ENCODE results near the gene PPP2R5D. TPM values are rescaled to one million over a fixed set of nuclear protein-coding genes. Genes with fewer than 3 reads are reported as not detected.

PPP2R5D gene
- total RNA-seq, 1 experiment from 2014 or later, result 53.5 TPM

DNA sequence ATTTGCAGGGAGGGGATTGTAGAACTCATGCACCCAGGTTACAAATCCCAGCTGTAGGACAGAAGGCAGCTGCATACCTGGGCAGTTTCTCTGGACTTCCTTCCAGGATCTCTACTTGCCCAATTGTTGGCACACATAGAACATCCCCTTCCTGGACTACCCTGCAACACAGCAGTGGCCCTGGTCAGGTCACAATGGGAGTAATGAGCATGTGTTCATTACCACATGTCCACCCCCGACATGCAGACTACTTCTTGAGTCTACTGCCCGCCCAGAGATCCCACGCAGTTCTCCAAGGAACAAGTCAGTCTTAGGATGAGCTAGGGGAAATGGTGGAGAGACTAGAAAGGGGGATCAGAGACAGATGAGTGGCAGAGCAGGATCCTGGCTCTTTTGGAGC is 10.4 kb upstream of the PPP2R5D start:
- WGBS (ENCODE audit: extremely low coverage, insufficient read length, low lambda C conversion rate), result no CpG with 5 or more reads among the region's 3 CpGs

More for the DNA sequence above, 10.4 kb upstream of the PPP2R5D start:
- Mint-ChIP-seq H3K9me3 (no peaks in the 10 kb centered on the region), H3K27me3 (ENCODE audit: low read depth) (no peaks in the 10 kb centered on the region), H3K27ac (0 out of 7 replicates have a peak overlapping the region, but pooled peaks of 1 of the 3 experiments have one; percentile 12), H3K4me3 (no peak overlapping the region), H3K36me3 (ENCODE audit: insufficient read depth in 1 of 3, low read depth in 3 of 3) (peaks cover 4 to 10% (median 10%) of the 10 kb centered on the region in 3 experiments; a peak in 5 of 7 replicates), H3K4me1 (peaks cover 4 to 8% of the 10 kb centered on the region in 2 experiments)
- Histone ChIP-seq H3T11ph (ENCODE audit: low read length) (no peak overlapping the region), H2BK12ac (ENCODE audit: insufficient read length, low read depth, low read length) (no peak overlapping the region), H3K56ac (ENCODE audit: insufficient read length, low read depth, low read length) (no peak overlapping the region), H2BK20ac (ENCODE audit: low read depth, low read length, poor library complexity, severe bottlenecking) (no peak overlapping the region), H3K4me1 (ENCODE audit: insufficient read depth, low read length) (no peaks in the 10 kb centered on the region), H2BK120ac (ENCODE audit: low read depth, low read length, poor library complexity, severe bottlenecking) (no peak overlapping the region), H3K27me3 (ENCODE audit: insufficient read depth, low read length) (no peaks in the 10 kb centered on the region), H4K20me1 (ENCODE audit: control insufficient read depth, insufficient read depth, insufficient read length) (no peaks in the 10 kb centered on the region), H3K4ac (ENCODE audit: low read depth, low read length) (no peak overlapping the region), H3K9me3 (ENCODE audit: control insufficient read depth, low read depth, low read length) (no peaks in the 10 kb centered on the region), H3K79me1 (ENCODE audit: insufficient read depth, low read depth, low read length, poor library complexity, severe bottlenecking) (no peaks in the 10 kb centered on the region), H3K18ac (ENCODE audit: insufficient read length, low read depth, low read length) (no peak overlapping the region), H3K14ac (ENCODE audit: insufficient read depth, low read length) (no peak overlapping the region), H4K8ac (replicated peaks; ENCODE audit: insufficient read length, low read depth, low read length) (no peak overlapping the region), H3K9ac (ENCODE audit: extremely low read depth, insufficient read length, low read length) (peak overlapping the region; percentile 25), H3K27ac (ENCODE audit: insufficient read length, low read depth, low read length) (no peak overlapping the region), H3K23ac (ENCODE audit: insufficient read length, low read depth, low read length) (no peak overlapping the region), H2BK15ac (ENCODE audit: low read depth, low read length) (no peak overlapping the region), H4K5ac (ENCODE audit: insufficient read length, low read depth, low read length) (no peak overlapping the region), H2BK5ac (ENCODE audit: insufficient read length, low read length) (no peak overlapping the region), H3K4me2 (ENCODE audit: insufficient read depth, insufficient read length, low read length) (no peak overlapping the region), H3K79me2 (ENCODE audit: insufficient read depth, low read length) (no peaks in the 10 kb centered on the region), H3K23me2 (ENCODE audit: insufficient read length, low read depth, low read length, poor library complexity, severe bottlenecking) (peaks cover 7% of the 10 kb centered on the region), H2AK5ac (ENCODE audit: insufficient read length, low read length) (no peak overlapping the region), H2AFZ (ENCODE audit: low read length) (no peak overlapping the region), H4K91ac (ENCODE audit: insufficient read length, low read depth, low read length) (no peak overlapping the region)
- TF ChIP-seq, protein P1, sequence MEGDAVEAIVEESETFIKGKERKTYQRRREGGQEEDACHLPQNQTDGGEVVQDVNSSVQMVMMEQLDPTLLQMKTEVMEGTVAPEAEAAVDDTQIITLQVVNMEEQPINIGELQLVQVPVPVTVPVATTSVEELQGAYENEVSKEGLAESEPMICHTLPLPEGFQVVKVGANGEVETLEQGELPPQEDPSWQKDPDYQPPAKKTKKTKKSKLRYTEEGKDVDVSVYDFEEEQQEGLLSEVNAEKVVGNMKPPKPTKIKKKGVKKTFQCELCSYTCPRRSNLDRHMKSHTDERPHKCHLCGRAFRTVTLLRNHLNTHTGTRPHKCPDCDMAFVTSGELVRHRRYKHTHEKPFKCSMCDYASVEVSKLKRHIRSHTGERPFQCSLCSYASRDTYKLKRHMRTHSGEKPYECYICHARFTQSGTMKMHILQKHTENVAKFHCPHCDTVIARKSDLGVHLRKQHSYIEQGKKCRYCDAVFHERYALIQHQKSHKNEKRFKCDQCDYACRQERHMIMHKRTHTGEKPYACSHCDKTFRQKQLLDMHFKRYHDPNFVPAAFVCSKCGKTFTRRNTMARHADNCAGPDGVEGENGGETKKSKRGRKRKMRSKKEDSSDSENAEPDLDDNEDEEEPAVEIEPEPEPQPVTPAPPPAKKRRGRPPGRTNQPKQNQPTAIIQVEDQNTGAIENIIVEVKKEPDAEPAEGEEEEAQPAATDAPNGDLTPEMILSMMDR (conservative IDR thresholded peaks at IDR 0.05), result no peak
- no peak for DNase-seq

Measured in H9 (cell line).